SH-SY5Y (cell line): ENCODE measurements around the gene FNBP1L.

ENCODE experiments used
- GATA2 ChIP-seq: IDR thresholded peaks from 2 replicates; pipeline ENCODE4 v1.6.1; 2011; ENCODE audit warnings: mild to moderate bottlenecking, low read depth, low read length
- GATA3 ChIP-seq: IDR thresholded peaks from 2 replicates; pipeline ENCODE4 v1.6.1; 2011; ENCODE audit warnings: low read depth, mild to moderate bottlenecking, low read length, moderate library complexity

DNA sequence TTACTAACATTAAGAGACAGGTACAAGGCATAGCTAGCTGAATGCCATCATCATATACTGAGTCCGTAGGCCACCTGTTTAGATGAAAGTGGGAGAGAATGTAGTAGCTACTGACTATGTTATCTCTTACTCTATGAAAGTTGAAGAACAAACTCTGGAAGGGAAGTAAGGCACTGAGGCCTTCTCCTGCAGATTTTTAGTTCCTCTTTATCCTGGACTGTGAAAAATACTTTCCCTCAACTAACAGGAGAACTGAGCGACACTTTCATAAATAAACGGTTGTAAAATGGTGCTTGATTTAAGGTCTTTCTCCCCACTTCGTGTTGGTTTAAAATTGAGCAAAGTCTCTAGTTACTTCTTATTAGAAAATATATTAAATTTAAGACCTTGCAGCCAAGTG lies 101.9 kb downstream of the FNBP1L start:
- TF ChIP-seq GATA2 (no peak), GATA3 (no peak)
